WERI-Rb-1 (cell line): Measurements from ENCODE around the gene WASF1.
"Not testable (repeated sequence)": the region's sequence is repeated elsewhere in the genome, so short reads cannot be mapped to it uniquely, and the experiment has no call there.

Experiments
- DNase-seq: peaks from one replicate; pipeline ENCODE4 v3.0.0-alpha.2; 2020
- H3K27ac ChIP-seq: fragments of 250-450 bp; sonication (Bioruptor Pico); 2 replicates; pipeline ENCODE4 v1.5.1; 2020; ENCODE audit warnings: mild to moderate bottlenecking, moderate library complexity
- H3K27me3 ChIP-seq: fragments of 250-450 bp; sonication (Bioruptor Pico); 2 replicates; pipeline ENCODE4 v1.5.1; 2021; ENCODE audit warnings: mild to moderate bottlenecking, low read depth, moderate library complexity; ENCODE audit not compliant: insufficient read depth, severe bottlenecking
- H3K36me3 ChIP-seq: fragments of 250-450 bp; sonication (Bioruptor Pico); 2 replicates; pipeline ENCODE4 v1.5.1; 2020; ENCODE audit warnings: mild to moderate bottlenecking, moderate library complexity
- H3K4me3 ChIP-seq: 2 replicates; pipeline ENCODE4 v1.5.1; 2011; ENCODE audit warnings: low read depth, mild to moderate bottlenecking, control low read depth, low read length
- H3K9me3 ChIP-seq: fragments of 250-450 bp; sonication (Bioruptor Pico); 2 replicates; pipeline ENCODE4 v1.5.1; 2021; ENCODE audit warnings: mild to moderate bottlenecking, moderate library complexity; ENCODE audit not compliant: severe bottlenecking
- TF ChIP-seq, protein P1 (sequence below): IDR thresholded peaks from 2 replicates; pipeline ENCODE4 v1.5.1; 2011; ENCODE audit warnings: low read depth, mild to moderate bottlenecking, control low read depth, inconsistent platforms, low read length

The WASF1 gene

DNA sequence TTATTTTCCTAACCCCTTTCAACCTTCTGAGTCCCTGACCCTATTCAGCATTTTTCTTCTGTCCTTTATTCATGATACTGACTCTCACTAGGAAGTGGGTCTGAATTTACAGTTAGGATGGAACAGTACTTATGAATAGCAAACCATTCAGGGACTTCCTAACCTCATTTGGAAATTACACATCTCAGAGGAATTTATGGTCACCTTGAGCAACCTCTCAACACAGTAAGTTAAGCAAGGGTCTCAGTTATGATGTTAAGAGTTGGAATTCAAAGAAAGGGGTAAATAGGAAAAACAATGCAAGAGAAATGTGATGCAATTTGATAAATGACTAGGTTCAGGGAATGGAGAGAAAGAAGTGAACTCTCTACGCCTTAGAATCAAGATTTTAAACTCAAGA, 104.1 kb downstream of the WASF1 start:
- TF ChIP-seq, protein P1, sequence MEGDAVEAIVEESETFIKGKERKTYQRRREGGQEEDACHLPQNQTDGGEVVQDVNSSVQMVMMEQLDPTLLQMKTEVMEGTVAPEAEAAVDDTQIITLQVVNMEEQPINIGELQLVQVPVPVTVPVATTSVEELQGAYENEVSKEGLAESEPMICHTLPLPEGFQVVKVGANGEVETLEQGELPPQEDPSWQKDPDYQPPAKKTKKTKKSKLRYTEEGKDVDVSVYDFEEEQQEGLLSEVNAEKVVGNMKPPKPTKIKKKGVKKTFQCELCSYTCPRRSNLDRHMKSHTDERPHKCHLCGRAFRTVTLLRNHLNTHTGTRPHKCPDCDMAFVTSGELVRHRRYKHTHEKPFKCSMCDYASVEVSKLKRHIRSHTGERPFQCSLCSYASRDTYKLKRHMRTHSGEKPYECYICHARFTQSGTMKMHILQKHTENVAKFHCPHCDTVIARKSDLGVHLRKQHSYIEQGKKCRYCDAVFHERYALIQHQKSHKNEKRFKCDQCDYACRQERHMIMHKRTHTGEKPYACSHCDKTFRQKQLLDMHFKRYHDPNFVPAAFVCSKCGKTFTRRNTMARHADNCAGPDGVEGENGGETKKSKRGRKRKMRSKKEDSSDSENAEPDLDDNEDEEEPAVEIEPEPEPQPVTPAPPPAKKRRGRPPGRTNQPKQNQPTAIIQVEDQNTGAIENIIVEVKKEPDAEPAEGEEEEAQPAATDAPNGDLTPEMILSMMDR = no peak
- Histone ChIP-seq H3K27ac (no peak overlapping the region), H3K9me3 (no peaks in the 10 kb centered on the region), H3K36me3 (no peaks in the 10 kb centered on the region), H3K4me3 (no peak overlapping the region), H3K27me3 (no peaks in the 10 kb centered on the region)
- no peak for DNase-seq

DNA sequence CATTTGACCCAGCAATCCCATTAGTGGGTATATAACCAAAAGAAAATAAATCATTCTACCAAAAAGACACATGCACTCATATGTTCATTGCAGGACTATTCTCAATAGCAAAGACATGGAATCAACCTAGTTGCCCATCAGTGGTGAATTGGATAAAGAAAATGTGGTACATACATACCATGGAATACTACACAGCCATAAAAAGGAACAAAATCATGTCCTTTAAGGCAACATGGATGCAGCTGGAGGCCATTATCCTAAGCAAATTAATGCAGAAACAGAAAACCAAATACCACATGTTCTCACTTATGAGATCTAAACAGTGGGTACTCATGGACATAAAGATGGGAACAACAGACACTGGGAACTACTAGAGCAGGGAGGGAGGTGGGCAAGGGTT, 106.0 kb downstream of the WASF1 start:
- H3K4me3 ChIP-seq, H3K9me3 ChIP-seq, DNase-seq, H3K27ac ChIP-seq, H3K27me3 ChIP-seq, H3K36me3 ChIP-seq: not testable (repeated sequence)

DNA sequence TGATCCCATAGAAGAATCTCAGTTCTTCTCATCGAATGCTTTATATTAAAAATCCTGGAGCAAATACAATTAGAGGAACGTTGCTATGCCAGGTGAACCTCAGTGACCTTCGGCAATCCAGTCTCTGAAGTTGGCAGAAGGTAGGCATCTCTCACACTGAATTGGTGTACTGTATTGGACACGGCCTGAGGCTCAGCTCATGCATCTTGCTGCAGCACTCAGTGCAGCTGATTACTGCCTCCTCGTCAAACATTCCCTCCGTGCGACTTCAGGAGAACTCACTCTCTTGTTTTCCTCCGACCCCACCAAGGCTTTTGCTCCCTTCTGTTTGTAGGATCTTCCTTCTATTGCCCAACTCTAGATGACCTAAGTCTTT, 110.9 kb downstream of the WASF1 start:
- no peaks in the 10 kb centered on the region for H3K9me3 ChIP-seq
- TF ChIP-seq, protein P1 = no peak
- no peaks in the 10 kb centered on the region for H3K27me3 ChIP-seq
- H3K4me3 ChIP-seq = no peak overlapping the region
- H3K27ac ChIP-seq = no peak overlapping the region
- no peaks in the 10 kb centered on the region for H3K36me3 ChIP-seq
- no peak for DNase-seq

DNA sequence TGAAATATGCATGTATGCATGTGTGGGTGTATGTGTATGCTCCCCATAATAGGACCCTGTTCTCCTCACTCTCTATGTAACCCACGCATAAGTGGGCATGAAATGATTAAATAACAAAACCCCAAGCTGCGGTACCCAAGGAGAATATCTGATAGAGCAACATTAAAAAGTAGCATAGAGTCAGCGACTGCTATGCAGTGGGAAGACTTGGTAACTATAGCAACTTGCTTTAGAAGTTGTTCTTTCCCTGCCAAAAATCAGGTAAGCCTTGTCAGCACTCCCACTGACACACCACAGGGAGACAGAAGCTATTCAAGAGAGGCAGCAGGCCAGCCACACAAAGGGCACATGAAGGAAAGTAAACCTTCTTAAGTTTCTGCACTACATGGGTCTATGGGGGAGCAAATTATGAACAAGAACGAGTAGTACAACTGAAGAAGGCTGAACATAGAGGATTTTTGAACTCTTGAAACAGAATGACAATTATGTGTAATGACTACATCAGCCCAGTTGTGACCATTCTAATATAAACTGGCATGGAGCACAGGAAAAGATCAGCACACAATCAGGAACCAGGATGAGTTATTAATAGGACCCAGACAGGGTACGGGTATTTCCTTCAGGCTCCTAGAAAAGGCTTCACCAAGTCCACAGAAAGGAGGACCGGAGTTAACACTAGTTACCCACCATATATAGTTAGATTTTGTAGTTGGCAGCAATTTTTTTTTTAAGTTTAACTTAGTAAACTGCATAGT, 111.5 kb downstream of the WASF1 start:
- Histone ChIP-seq H3K9me3 (no peaks in the 10 kb centered on the region), H3K27me3 (no peaks in the 10 kb centered on the region), H3K27ac (no peak overlapping the region), H3K4me3 (no peak overlapping the region), H3K36me3 (no peaks in the 10 kb centered on the region)
- TF ChIP-seq, protein P1 = no peak
- DNase-seq = no peak

DNA sequence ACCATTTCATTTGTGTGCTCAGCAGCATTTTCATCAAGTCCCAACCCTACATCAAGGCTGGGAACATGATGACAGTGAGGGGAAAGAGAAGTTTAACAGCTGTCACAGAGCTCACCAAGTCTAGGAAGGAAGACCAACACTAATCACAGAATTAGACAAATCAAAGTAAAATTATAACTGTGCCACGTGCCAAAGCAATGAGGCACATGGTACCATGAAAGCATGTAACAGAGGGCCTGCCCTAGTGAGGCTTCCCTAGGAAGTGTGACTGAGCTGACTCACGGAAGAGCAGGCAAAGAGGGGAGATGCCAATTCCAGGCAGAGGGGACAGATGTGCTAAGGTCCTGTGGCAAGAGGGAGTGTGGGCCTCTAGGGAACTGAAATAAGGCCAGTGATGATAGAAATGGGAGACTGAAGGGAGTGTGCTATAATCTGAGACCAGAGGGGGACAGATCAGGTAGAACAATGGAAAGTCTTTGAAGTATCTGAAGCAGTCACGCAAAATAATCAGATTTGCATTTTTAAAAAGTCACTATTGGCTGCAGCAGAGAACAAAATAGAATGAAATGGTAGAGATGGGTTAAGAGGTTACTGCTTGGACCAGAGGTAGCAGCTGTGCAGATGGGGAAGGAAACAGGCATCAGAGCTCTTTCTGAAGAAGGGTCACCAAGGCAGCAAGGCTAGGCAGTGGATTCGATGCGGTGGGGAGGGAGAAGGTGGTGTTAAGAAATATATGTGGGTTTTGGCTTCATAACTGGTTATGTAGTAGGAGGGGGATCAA, 114.5 kb downstream of the WASF1 start:
- H3K36me3 ChIP-seq = no peaks in the 10 kb centered on the region
- TF ChIP-seq, protein P1 = no peak
- no peaks in the 10 kb centered on the region for H3K27me3 ChIP-seq
- no peak overlapping the region for H3K4me3 ChIP-seq
- no peaks in the 10 kb centered on the region for H3K9me3 ChIP-seq
- no peak for DNase-seq
- H3K27ac ChIP-seq = no peak overlapping the region

DNA sequence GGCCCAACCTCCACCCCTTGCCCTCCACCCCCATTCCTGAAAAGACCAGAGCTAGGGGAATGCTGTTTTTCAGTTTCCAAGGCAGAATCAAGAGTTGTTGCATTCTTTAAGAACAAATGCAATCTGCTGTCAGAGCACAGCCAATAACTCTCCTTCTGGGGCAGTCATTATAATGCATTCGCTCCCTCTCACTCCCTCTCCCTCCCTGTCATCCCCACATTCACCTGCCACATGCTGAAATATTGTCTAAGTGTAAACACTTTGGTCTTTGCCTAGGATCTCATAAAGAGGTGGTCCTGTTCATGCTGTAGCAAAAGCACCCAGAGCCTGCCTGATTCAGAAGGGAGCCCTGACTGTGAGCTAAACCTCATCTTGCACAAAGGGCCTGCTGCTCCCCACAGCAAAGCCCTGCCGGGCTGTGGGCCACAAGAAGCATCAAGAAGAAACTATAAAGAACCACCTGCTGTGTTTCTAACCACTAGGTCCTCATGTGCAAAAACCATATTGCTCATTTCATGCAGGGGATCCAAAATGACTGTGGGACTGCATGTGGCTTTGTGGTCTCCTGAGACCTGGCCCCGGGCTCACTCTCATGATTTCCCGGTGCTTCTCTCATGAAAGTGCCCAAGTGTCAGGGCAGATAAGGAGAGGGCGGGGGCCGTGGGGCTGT, 115.7 kb downstream of the WASF1 start:
- Histone ChIP-seq H3K36me3 (no peaks in the 10 kb centered on the region), H3K27ac (no peak overlapping the region), H3K9me3 (no peaks in the 10 kb centered on the region), H3K4me3 (no peak overlapping the region), H3K27me3 (no peaks in the 10 kb centered on the region)
- no peak for DNase-seq
- TF ChIP-seq, protein P1 = no peak
